HG03066 (cell line): Measurements from ENCODE around the gene SULT6B1.

Source experiments
- ATAC-seq: cut with Tn5 transposase; IDR thresholded peaks from one replicate; pipeline ENCODE4 v1.9.1; 2021; ENCODE audit warnings: low read depth; ENCODE audit not compliant: unreplicated experiment

The SULT6B1 gene

DNA sequence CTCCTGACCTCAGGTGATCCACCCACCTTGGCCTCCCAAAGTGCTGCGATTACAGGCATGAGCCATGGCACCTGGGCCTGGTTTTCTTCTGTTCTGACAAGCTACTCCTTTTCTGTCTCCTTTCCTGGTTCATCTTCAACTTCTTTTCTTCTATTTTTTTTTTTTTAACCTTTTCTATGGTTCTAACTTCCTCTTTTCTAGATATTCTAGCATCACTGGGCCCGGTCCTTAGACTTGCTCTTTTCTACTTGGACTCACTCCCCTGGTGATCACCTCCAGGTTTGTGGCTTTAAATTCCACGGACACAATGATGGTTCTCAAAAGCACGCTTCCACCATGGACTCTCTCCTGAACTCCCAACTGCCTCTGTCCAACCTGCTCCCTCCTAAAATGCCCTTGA is 33.7 kb downstream of the SULT6B1 start:
- no peak for ATAC-seq

DNA sequence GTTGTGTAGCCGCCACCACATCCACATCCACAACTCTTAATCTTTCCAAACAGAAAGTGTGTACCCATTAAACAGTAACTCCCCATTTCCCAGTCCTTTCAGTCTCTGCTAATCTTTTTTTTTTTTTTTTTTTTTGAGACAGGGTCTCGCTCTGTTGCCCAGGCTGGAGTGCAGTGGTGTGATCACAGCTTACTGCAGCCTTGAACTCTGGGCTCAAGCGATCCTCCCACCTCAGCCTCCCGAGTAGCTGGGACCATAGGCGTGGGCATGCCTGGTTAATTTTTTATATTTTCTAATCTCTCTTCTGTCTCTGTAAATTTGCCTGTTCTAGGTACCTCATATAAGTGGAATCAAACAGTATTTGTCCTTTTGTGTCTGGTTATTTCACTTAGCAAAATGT is 35.2 kb downstream of the SULT6B1 start:
- ATAC-seq = no peak

DNA sequence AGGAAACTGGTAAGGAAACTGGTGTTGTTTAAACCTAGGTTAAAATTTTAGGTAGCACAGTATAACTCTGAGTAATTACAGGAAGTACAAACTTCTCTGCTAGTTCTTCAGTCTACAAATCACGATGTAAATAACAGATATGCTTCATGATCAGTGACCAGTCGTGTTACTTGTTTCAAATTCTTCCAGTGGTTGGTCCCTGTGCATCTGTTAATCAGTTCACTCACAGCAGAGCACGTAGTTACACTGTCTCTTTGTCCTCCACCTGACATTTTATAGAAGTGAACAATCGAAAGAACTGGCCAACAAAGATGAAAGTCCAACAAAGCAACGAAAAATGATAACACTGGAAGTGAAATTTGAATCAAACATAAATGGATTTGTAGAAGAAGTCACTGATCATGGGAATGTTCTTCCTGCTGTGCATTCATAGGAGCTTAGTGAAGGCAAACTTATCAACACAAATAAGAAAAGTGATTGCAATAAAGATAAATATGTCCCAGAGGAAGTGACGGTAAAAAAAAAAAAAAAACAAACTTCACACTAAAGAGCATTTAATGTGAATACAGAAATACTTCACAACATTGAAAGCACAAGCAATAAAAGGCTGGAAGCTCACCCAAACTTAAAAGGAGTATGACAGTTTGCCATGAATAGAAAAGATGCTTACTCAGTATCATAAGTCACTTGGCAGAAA is 38.7 kb downstream of the SULT6B1 start:
- ATAC-seq = no peak

DNA sequence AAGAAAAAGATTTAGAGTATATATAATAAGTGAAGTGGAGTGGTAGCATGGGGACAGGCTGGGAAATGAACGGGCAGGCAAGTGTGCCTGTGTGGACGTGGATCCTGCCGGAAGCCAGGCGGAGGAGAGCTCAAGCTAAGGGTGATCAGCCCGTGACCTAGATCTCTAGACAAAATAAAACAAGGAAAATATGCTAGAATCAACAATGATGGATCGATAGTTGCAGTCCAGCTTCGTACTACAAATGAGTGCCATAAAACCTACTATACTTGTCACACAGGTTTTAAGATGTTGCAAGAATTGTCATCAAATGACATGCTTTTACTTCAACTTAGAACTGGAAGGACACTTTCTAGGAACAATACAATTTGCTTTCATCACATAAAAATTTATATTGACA is 40.1 kb downstream of the SULT6B1 start:
- no peak for ATAC-seq

DNA sequence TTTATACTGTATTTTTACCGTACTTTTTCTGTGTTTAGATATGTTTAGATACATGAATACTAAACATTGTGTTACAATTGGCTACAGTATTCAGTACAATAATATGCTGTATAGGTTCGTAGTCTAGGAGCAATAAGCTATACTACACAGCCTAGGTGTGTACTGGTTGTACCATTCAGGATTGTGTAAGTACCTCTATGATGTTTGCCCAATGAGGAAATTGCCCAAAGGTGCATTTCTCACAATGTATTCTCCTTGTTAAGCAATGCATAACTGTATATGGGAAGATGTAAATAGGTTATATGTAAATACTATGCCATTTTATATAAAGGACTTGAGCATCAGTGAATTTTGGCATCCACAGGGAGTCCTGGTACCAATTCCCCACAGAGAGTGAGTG is 42.4 kb downstream of the SULT6B1 start:
- ATAC-seq = no peak

DNA sequence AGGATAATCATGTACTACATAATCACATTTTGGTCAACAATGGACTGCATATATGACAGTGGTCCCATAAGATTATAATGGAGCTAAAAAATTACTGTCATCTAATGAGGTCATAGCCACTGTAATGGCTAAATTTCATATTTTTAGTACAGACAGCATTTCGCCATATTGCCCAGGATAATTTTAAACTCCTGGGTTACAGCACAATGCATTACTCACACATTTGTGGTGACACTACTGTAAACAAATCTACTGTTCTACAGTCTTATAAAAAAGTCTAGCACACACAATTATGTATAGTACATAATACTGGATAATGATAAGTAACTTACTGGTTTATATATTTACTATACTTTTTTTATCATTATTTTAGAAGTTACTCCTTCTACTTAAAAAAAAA is 44.5 kb downstream of the SULT6B1 start:
- no peak for ATAC-seq

DNA sequence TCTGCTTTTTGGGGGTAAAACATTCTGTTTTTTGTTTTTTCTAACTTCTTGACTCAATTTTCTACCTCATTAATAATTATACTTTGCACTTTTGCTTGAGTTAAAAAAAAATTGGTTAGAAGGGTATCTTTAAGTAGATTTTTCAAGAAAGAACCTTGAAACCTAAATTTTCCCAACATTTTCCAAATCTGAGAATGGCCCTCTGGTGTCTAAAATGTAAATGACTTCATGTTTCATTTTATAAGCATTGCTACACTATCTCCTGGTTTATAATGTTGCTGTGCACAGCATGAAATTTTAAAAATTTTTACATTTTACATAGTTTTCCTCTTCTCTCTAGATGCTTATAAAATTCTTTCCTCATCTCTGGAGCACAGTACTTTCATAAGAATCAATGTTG is 45.9 kb downstream of the SULT6B1 start:
- ATAC-seq = no peak

DNA sequence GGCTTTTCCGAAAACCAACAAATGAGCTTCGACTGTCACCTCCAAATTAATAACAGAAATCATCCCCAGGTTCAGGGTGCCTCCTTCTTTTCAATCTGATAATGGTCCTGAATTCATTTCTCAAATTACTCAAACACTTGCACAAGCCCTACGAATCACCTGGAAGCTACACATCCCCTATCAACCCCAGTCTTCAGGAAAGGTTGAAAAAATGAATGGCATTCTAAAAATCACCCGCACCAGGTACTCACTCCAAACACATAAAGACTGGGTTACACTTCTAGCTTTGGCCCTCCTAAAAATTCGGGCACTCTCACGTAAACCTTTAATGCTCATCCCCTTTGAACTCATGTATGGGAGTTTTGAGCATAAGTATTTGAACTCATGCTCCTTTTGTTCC is 55.6 kb downstream of the SULT6B1 start:
- no peak for ATAC-seq

DNA sequence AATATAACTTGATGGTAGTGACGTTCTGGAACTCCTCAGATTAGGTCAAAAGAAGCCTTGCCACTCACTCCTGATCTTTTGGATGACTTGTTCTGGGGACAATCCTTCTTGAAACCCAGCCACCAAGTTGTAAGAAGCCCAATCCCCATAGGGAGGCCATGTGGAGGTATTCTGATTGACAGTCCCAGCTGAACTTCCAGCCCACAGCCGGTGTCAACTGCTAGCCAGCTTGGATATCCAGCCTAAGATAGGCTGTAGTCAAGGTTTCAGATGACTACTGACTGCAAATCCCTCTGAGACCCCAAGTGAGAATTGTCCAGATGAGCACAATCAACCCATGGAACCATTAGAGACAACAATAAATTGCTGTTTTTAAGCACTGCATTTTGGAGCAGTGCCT is 63.1 kb downstream of the SULT6B1 start:
- ATAC-seq = no peak

DNA sequence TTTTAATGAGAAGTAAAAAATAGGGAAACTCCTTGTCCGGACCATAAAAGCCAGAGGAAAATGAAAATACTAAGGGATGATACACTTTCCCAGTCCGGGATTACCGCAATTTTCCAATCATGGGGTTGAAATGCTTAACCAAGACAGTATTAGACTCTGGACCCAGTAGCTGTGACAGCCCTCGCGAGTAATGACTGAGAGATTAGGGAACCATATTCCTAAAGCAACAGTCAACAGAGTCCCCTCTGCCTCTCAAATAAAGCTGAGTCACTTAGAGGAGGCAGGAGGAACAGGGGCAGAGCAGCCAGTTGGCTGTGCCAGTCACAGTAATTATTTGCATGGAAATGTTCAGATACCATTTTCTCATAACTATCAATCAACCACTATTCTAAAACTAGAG is 69.3 kb downstream of the SULT6B1 start:
- ATAC-seq = no peak
